Activated CD4-positive, alpha-beta memory T cell treated with anti-CD3 and anti-CD28 coated beads, Interleukin-2, amount 10 ng/mL, durations not matched to agents 7 days and 5 days (primary cell): ENCODE data around the gene ESYT2. TPM values are rescaled to one million over a fixed set of nuclear protein-coding genes. Genes with fewer than 3 reads are reported as not detected.
"Not testable (repeated sequence)": the region's sequence is repeated elsewhere in the genome, so short reads cannot be mapped to it uniquely, and the experiment has no call there.

Experiments used
- CTCF ChIA-PET: fragments of 350-600 bp; sonication (Branson Sonifier 250); formaldehyde crosslinking; loops from one replicate; lab custom pipeline; 2021; ENCODE audit warnings: antibody characterized with exemption, inconsistent platforms; lab: Charles Lee
- POLR2A ChIA-PET: fragments of 350-600 bp; sonication (Branson Sonifier 250); formaldehyde crosslinking; loops from one replicate; lab custom pipeline; 2021; ENCODE audit warnings: antibody characterized with exemption; lab: Charles Lee
- DNase-seq: peaks from one replicate; pipeline ENCODE4 v3.0.0-alpha.2; 2020
- H3K27ac Mint-ChIP-seq: one replicate; pipeline ENCODE4 v1.8.0; 2021; ENCODE audit warnings: mild to moderate bottlenecking, mixed read lengths
- H3K27me3 Mint-ChIP-seq: one replicate; pipeline ENCODE4 v1.8.0; 2021; ENCODE audit warnings: mixed read lengths
- H3K36me3 Mint-ChIP-seq: one replicate; pipeline ENCODE4 v1.8.0; 2021; ENCODE audit warnings: low read depth, mixed read lengths
- H3K4me1 Mint-ChIP-seq: one replicate; pipeline ENCODE4 v1.8.0; 2021; ENCODE audit warnings: mixed read lengths
- H3K4me3 Mint-ChIP-seq: one replicate; pipeline ENCODE4 v1.8.0; 2021; ENCODE audit warnings: mild to moderate bottlenecking, mixed read lengths
- H3K9me3 Mint-ChIP-seq: one replicate; pipeline ENCODE4 v1.8.0; 2021; ENCODE audit warnings: mixed read lengths
- total RNA-seq, 2 experiments: library from RNA; stranded (reverse); gene quantifications; one replicate each; pipeline ENCODE4 v1.2.3, GENCODE V29; 2021

Gene ESYT2
- total RNA-seq, 2 experiments from 2014 or later = 128 to 133 TPM

DNA sequence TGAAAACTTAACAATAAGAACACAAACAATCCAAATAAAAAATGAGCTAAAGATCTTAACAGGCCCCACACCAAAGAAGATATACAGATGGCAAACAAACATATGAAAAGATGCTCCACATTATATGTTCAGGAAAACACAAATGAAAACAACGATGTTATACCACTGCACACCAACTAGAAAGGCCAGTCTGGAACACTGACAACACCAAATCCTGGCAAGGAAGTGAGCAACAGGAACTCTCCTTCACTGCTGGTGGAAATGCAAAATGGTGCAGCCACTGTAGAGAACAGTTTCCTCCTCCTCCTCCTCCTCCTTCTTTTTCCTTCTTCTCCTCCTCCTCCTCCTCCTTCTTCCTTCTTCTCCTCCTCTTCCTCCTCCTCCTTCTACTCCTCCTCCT is 112.5 kb downstream of the ESYT2 start:
- peaks cover 9% of the 10 kb centered on the region for H3K4me1 Mint-ChIP-seq

GRCh38 chr7:158710651-158711102 is 118.6 kb downstream of the ESYT2 start:
- POLR2A ChIA-PET = interaction anchor here (1.2 to 2.4 kb wide), 3 partner anchors 119 to 266 kb away, joined by 3 to 6 read pairs (median 6); partner anchors contain the start of gene ESYT2
- Mint-ChIP-seq H3K36me3 (peaks cover 28% of the 10 kb centered on the region), H3K4me3 (peak overlapping the region; percentile 2), H3K9me3 (peaks cover 15% of the 10 kb centered on the region), H3K27ac (peak overlapping the region; percentile 66), H3K4me1 (peaks cover 33% of the 10 kb centered on the region), H3K27me3 (peaks cover 10% of the 10 kb centered on the region)
- peak; percentile 57 for DNase-seq
- CTCF ChIA-PET = interaction anchor here (1.0 to 1.6 kb wide), 3 partner anchors 118 to 267 kb away, joined by 3 read pairs; partner anchors contain the start of gene ESYT2

More for the DNA sequence above, 112.5 kb downstream of the ESYT2 start:
- POLR2A ChIA-PET = interaction anchor here (2.8 kb wide), 1 partner anchor 12 kb away, joined by 10 read pairs; the partner anchor contains the start of gene NCAPG2
- H3K27me3 Mint-ChIP-seq = peaks cover 35% of the 10 kb centered on the region
- peaks cover 5% of the 10 kb centered on the region for H3K36me3 Mint-ChIP-seq
- peaks cover 3% of the 10 kb centered on the region for H3K9me3 Mint-ChIP-seq
- no peak overlapping the region for H3K4me3 Mint-ChIP-seq
- no peak for DNase-seq
- H3K27ac Mint-ChIP-seq = no peak overlapping the region
- CTCF ChIA-PET = no interaction called here

GRCh38 chr7:158707610-158708009 is 121.7 kb downstream of the ESYT2 start:
- POLR2A ChIA-PET = interaction anchor here (0.9 to 1.1 kb wide), 2 partner anchors 19 to 23 kb away, joined by 3 read pairs; no protein-coding TSS in a partner anchor
- DNase-seq = no peak
- peaks cover 44% of the 10 kb centered on the region for H3K4me1 Mint-ChIP-seq
- H3K9me3 Mint-ChIP-seq = peaks cover 15% of the 10 kb centered on the region
- peaks cover 39% of the 10 kb centered on the region for H3K36me3 Mint-ChIP-seq
- no peak overlapping the region for H3K27ac Mint-ChIP-seq
- CTCF ChIA-PET = interaction anchor here (1.5 kb wide), 1 partner anchor 269 kb away, joined by 8 read pairs; no protein-coding TSS in a partner anchor
- no peaks in the 10 kb centered on the region for H3K27me3 Mint-ChIP-seq
- no peak overlapping the region for H3K4me3 Mint-ChIP-seq

- peaks cover 45% of the 10 kb centered on the region for H3K4me1 Mint-ChIP-seq
- CTCF ChIA-PET = interaction anchor here (1.5 kb wide), 1 partner anchor 270 kb away, joined by 8 read pairs; no protein-coding TSS in a partner anchor
- peaks cover 41% of the 10 kb centered on the region for H3K36me3 Mint-ChIP-seq
- H3K27ac Mint-ChIP-seq = peak overlapping the region; percentile 64
- no peaks in the 10 kb centered on the region for H3K27me3 Mint-ChIP-seq
- DNase-seq = no peak
- POLR2A ChIA-PET = interaction anchor here (0.9 to 3.3 kb wide), 4 partner anchors 20 to 157 kb away, joined by 3 to 31 read pairs (median 4); no protein-coding TSS in a partner anchor
- peaks cover 13% of the 10 kb centered on the region for H3K9me3 Mint-ChIP-seq
- no peak overlapping the region for H3K4me3 Mint-ChIP-seq
Measured at GRCh38 chr7:158706710-158707590, 122.4 kb downstream of the ESYT2 start.

- H3K36me3 Mint-ChIP-seq = peaks cover 46% of the 10 kb centered on the region
- H3K4me1 Mint-ChIP-seq = peaks cover 51% of the 10 kb centered on the region
- H3K27ac Mint-ChIP-seq = peak overlapping the region; percentile 64
- ChIA-PET POLR2A (interaction anchor here (1.1 to 3.3 kb wide), 9 partner anchors 24 to 157 kb away, joined by 3 to 31 read pairs (median 5); partner anchors contain the start of gene ESYT2), CTCF (interaction anchor here (1.5 kb wide), 1 partner anchor 271 kb away, joined by 8 read pairs; no protein-coding TSS in a partner anchor)
- peak overlapping the region; percentile 60 for H3K4me3 Mint-ChIP-seq
- no peak for DNase-seq
- no peaks in the 10 kb centered on the region for H3K27me3 Mint-ChIP-seq
- peaks cover 12% of the 10 kb centered on the region for H3K9me3 Mint-ChIP-seq
Measured at GRCh38 chr7:158706273-158706704, 123.0 kb downstream of the ESYT2 start.

DNA sequence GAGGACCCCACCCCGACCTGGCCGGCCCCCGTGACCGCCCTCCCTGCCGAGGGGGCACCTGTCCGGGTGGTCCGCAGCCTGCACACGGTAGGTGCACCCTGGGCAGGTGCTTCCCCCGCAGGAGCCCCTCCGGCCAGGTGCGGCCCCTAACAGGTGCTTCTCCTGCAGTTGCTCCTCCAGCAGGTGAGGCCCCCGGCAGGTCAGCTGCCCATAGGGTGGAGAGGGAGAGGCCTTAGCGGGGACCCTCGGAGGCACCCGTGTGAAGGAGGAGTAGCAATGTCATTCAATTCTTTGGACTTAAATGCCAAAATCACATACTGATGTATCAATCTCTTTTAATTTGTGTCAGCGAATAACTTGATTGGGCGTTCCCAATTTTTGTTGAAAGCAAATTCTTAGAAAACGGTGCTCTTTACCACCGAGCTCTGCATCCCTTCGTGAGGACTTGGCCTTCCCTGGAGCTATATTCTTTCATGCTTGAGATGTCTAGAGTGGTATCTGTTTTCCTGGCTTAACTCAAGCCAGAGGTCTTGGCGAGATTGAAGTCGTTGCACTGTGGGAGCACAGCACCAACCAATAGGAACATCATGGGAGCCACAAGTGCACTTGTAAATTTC is 124.0 kb downstream of the ESYT2 start:
- POLR2A ChIA-PET = interaction anchor here (0.7 to 3.3 kb wide), 33 partner anchors 9 to 1566 kb away, joined by 3 to 31 read pairs (median 5); partner anchors contain the start of genes DYNC2I1, ESYT2 and UBE3C
- DNase-seq = no peak
- no peaks in the 10 kb centered on the region for H3K27me3 Mint-ChIP-seq
- CTCF ChIA-PET = interaction anchor here (0.7 to 2.3 kb wide), 7 partner anchors 10 to 272 kb away, joined by 3 to 17 read pairs (median 3); partner anchors contain the start of genes DYNC2I1 and ESYT2
- H3K27ac Mint-ChIP-seq = peak overlapping the region; percentile 62
- peak overlapping the region; percentile 93 for H3K4me3 Mint-ChIP-seq
- H3K36me3 Mint-ChIP-seq = peaks cover 50% of the 10 kb centered on the region
- peaks cover 8% of the 10 kb centered on the region for H3K9me3 Mint-ChIP-seq
- H3K4me1 Mint-ChIP-seq = peaks cover 51% of the 10 kb centered on the region

- peak; percentile 98 for DNase-seq
- H3K27me3 Mint-ChIP-seq = no peaks in the 10 kb centered on the region
- H3K27ac Mint-ChIP-seq = peak within 1 kb of the TSS; percentile 87
- ChIA-PET CTCF (interaction anchor here (0.7 to 2.3 kb wide), 8 partner anchors 10 to 272 kb away, joined by 3 to 17 read pairs (median 3); partner anchors contain the start of genes DYNC2I1 and ESYT2), POLR2A (interaction anchor here (0.7 to 3.3 kb wide), 36 partner anchors 8 to 1566 kb away, joined by 3 to 31 read pairs (median 4); partner anchors contain the start of genes DYNC2I1, ESYT2 and UBE3C)
- peaks cover 48% of the 10 kb centered on the region for H3K36me3 Mint-ChIP-seq
- peaks cover 7% of the 10 kb centered on the region for H3K9me3 Mint-ChIP-seq
- peaks cover 53% of the 10 kb centered on the region for H3K4me1 Mint-ChIP-seq
- H3K4me3 Mint-ChIP-seq = peak within 1 kb of the TSS; percentile 93
Measured at GRCh38 chr7:158704524-158705233, 124.6 kb downstream of the ESYT2 start, which contains the start of gene NCAPG2. Gene NCAPG2, minus strand, starts transcription at chr7:158704804. Its CDS starts 2,905 bp downstream, at chr7:158701899.

- DNase-seq, H3K27me3 Mint-ChIP-seq, H3K9me3 Mint-ChIP-seq: not testable (repeated sequence)
- peak overlapping the region; percentile 87 for H3K27ac Mint-ChIP-seq
- ChIA-PET CTCF (interaction anchor here (0.8 to 2.3 kb wide), 7 partner anchors 11 to 273 kb away, joined by 3 to 17 read pairs (median 3); partner anchors contain the start of genes DYNC2I1 and ESYT2), POLR2A (interaction anchor here (0.7 to 3.3 kb wide), 30 partner anchors 8 to 1565 kb away, joined by 3 to 31 read pairs (median 4); partner anchors contain the start of genes DYNC2I1, ESYT2 and UBE3C)
- H3K4me3 Mint-ChIP-seq = peak overlapping the region; percentile 93
- H3K36me3 Mint-ChIP-seq = peaks cover 56% of the 10 kb centered on the region
- H3K4me1 Mint-ChIP-seq = peaks cover 58% of the 10 kb centered on the region
Measured at GRCh38 chr7:158703679-158704523, 125.4 kb downstream of the ESYT2 start.

GRCh38 chr7:158702944-158703343 is 126.4 kb downstream of the ESYT2 start:
- Mint-ChIP-seq H3K36me3 (peaks cover 60% of the 10 kb centered on the region), H3K27me3 (no peaks in the 10 kb centered on the region), H3K4me3 (peak overlapping the region; percentile 93), H3K27ac (peak overlapping the region; percentile 81), H3K9me3 (peaks cover 5% of the 10 kb centered on the region), H3K4me1 (peaks cover 65% of the 10 kb centered on the region)
- no peak for DNase-seq
- ChIA-PET POLR2A (no interaction called here), CTCF (no interaction called here)

- Mint-ChIP-seq H3K4me1 (peaks cover 65% of the 10 kb centered on the region), H3K27ac (peak overlapping the region; percentile 3), H3K4me3 (peak overlapping the region; percentile 93), H3K36me3 (peaks cover 60% of the 10 kb centered on the region), H3K27me3 (no peaks in the 10 kb centered on the region), H3K9me3 (no peaks in the 10 kb centered on the region)
- ChIA-PET POLR2A (no interaction called here), CTCF (interaction anchor here (2.6 kb wide), 1 partner anchor 275 kb away, joined by 10 read pairs; no protein-coding TSS in a partner anchor)
- DNase-seq = no peak
Measured at GRCh38 chr7:158702196-158702595, 127.1 kb downstream of the ESYT2 start.
